ENCODE data around the gene ADSS2. TPM values are rescaled to one million over a fixed set of nuclear protein-coding genes. Genes with fewer than 3 reads are reported as not detected.

ADSS2 gene
- polyA plus RNA-seq, 3 donors, result 24.4 to 33.5 (median 26.3) TPM

GRCh38 chr1:244454412-244454811, 2.7 kb upstream of the ADSS2 start:
- Histone ChIP-seq H3K4me3 (replicated peaks in 1 of 3; ENCODE audit: low read depth in 2 of 3, low read length in 3 of 3) (no peak overlapping the region), H3K79me2 (ENCODE audit: insufficient read depth, low read length) (peaks cover 22% of the 10 kb centered on the region), H3K4me1 (ENCODE audit: control insufficient read depth in 1 of 2, insufficient read depth in 2 of 2, low read length in 2 of 2) (peaks cover 20 to 26% of the 10 kb centered on the region in 2 donors), H3K9ac (ENCODE audit: insufficient read depth, low read length, poor library complexity, severe bottlenecking) (no peak overlapping the region), H3K27ac (ENCODE audit: low read depth in 1 of 2, low read length in 2 of 2) (no peak overlapping the region), H3K9me3 (replicated peaks in 1 of 2; ENCODE audit: control insufficient read depth in 1 of 2, insufficient read depth in 1 of 2, low read length in 2 of 2) (no peaks in the 10 kb centered on the region), H3K27me3 (ENCODE audit: control insufficient read depth in 2 of 2, insufficient read depth in 2 of 2, low read length in 2 of 2) (no peaks in the 10 kb centered on the region), H2AFZ (ENCODE audit: insufficient read depth, low read depth, low read length, poor library complexity, severe bottlenecking) (no peak overlapping the region), H4K20me1 (ENCODE audit: insufficient read depth, low read length) (peaks cover 11% of the 10 kb centered on the region), H3K4me2 (replicated peaks; ENCODE audit: extremely low read depth, low read length, poor library complexity, severe bottlenecking) (no peak overlapping the region), H3K36me3 (replicated peaks in 1 of 2; ENCODE audit: control insufficient read depth in 1 of 2, insufficient read depth in 2 of 2, low read length in 2 of 2) (no peaks in the 10 kb centered on the region)
- no peak for DNase-seq
- H3K9me3 Mint-ChIP-seq, result peaks cover 0 to 5% (median 0%) of the 10 kb centered on the region in 7 donors
- H3K4me1 Mint-ChIP-seq, result peaks cover 23% of the 10 kb centered on the region
- H3K27ac Mint-ChIP-seq, result no peak overlapping the region
- intact Hi-C loops (cut with micrococcal nuclease), result loop anchor here (5.0 to 10.0 kb wide), 2 partner anchors 140 to 407 kb away; no protein-coding TSS in a partner anchor
- no peaks in the 10 kb centered on the region for H3K27me3 Mint-ChIP-seq (ENCODE audit: low read depth in 3 of 3)
- peaks cover 7% of the 10 kb centered on the region in 2 donors for H3K36me3 Mint-ChIP-seq
- TF ChIP-seq CTCF (IDR thresholded peaks at IDR 0.05), result no peak
- H3K4me3 Mint-ChIP-seq, result no peak overlapping the region
- 100% methylated on average over 1 of the region's 6 CpGs for WGBS (ENCODE audit: insufficient coverage)

GRCh38 chr1:244451951-244452795, 464 bp upstream of the ADSS2 start:
- peak overlapping the region; percentile 88 to 91 for H3K4me3 Mint-ChIP-seq
- peaks cover 0 to 4% of the 10 kb centered on the region in 2 donors for H3K36me3 ChIP-seq (replicated peaks in 1 of 2; ENCODE audit: control insufficient read depth in 1 of 2, insufficient read depth in 2 of 2, low read length in 2 of 2)
- no peaks in the 10 kb centered on the region for H3K27me3 ChIP-seq (ENCODE audit: control insufficient read depth in 2 of 2, insufficient read depth in 2 of 2, low read length in 2 of 2)
- H4K20me1 ChIP-seq (ENCODE audit: insufficient read depth, low read length), result peaks cover 34% of the 10 kb centered on the region
- peak; percentile 98 to 99 (median 99) for DNase-seq
- no peaks in the 10 kb centered on the region for H3K27me3 Mint-ChIP-seq (ENCODE audit: low read depth in 3 of 3)
- H3K36me3 Mint-ChIP-seq, result peaks cover 13 to 20% of the 10 kb centered on the region in 2 donors
- peak overlapping the region; percentile 93 for H3K9ac ChIP-seq (ENCODE audit: insufficient read depth, low read length, poor library complexity, severe bottlenecking)
- H3K27ac ChIP-seq (ENCODE audit: low read depth in 1 of 2, low read length in 2 of 2), result peak overlapping the region; percentile 92 to 93
- peaks cover 36% of the 10 kb centered on the region for H3K4me1 Mint-ChIP-seq
- intact Hi-C loops (cut with micrococcal nuclease), result loop anchor here (2.0 to 10.0 kb wide), 4 partner anchors 133 to 405 kb away; partner anchors contain the start of gene DESI2 (in 2 of the 2)
- H3K4me1 ChIP-seq (ENCODE audit: control insufficient read depth in 1 of 2, insufficient read depth in 2 of 2, low read length in 2 of 2), result peaks cover 27 to 39% of the 10 kb centered on the region in 2 donors
- peak overlapping the region; percentile 98 for H3K4me2 ChIP-seq (replicated peaks; ENCODE audit: extremely low read depth, low read length, poor library complexity, severe bottlenecking)
- peaks cover 44% of the 10 kb centered on the region for H3K79me2 ChIP-seq (ENCODE audit: insufficient read depth, low read length)
- peak overlapping the region; percentile 8 to 94 (median 89) for H3K4me3 ChIP-seq (replicated peaks in 1 of 3; ENCODE audit: low read depth in 2 of 3, low read length in 3 of 3)
- TF ChIP-seq CTCF (IDR thresholded peaks at IDR 0.05), result peak; percentile 43
- H2AFZ ChIP-seq (ENCODE audit: insufficient read depth, low read depth, low read length, poor library complexity, severe bottlenecking), result peak overlapping the region; percentile 32
- WGBS (ENCODE audit: insufficient coverage), result 0% methylated on average over 33 of the region's 47 CpGs
- H3K9me3 Mint-ChIP-seq, result peaks cover 0 to 5% (median 0%) of the 10 kb centered on the region in 7 donors
- peak overlapping the region in 6 of 7 donors; percentile 58 to 87 (median 76) for H3K27ac Mint-ChIP-seq
- H3K9me3 ChIP-seq (replicated peaks in 1 of 2; ENCODE audit: control insufficient read depth in 1 of 2, insufficient read depth in 1 of 2, low read length in 2 of 2), result no peaks in the 10 kb centered on the region

All from CD14-positive monocyte (primary cell).